Measurements from ENCODE around the gene SMAD6. TPM values are rescaled to one million over a fixed set of nuclear protein-coding genes. Genes with fewer than 3 reads are reported as not detected.

Gene SMAD6
- total and polyA plus RNA-seq, 2 experiments from 2014 or later, result 3.6 to 32.9 TPM

GRCh38 chr15:66700412-66700801, 1.6 kb upstream of the SMAD6 start:
- no peaks in the 10 kb centered on the region for H3F3A ChIP-seq (ENCODE audit: insufficient read depth)
- TF ChIP-seq EZH2 (IDR thresholded peaks at IDR 0.05; ENCODE audit: insufficient read depth, poor library complexity, severe bottlenecking) (no peak), EZH2phosphoT487 (IDR thresholded peaks at IDR 0.05; ENCODE audit: insufficient read depth, low read depth) (no peak)
- no peaks in the 10 kb centered on the region for H3K36me3 ChIP-seq (ENCODE audit: low read depth)
- no peaks in the 10 kb centered on the region for H4K20me1 ChIP-seq (ENCODE audit: insufficient read depth)
- 23 to 25% methylated on average over 13 of the region's 13 CpGs for WGBS, 2 experiments (ENCODE audit: low coverage in 1 of 2, low lambda C conversion rate in 2 of 2, missing lambda C conversion rate in 2 of 2)
- peaks cover 32% of the 10 kb centered on the region for H3K79me2 ChIP-seq (ENCODE audit: insufficient read depth)
- peaks cover 17% of the 10 kb centered on the region for H3K4me1 ChIP-seq (ENCODE audit: insufficient read depth)
- DNase-seq, result no peak
- H3K27ac ChIP-seq, result peak overlapping the region; percentile 20; the same call in 1 of the 2 replicates
- H3K4me2 ChIP-seq (ENCODE audit: unreplicated experiment), result peak overlapping the region; percentile 79
- H3K9me3 ChIP-seq (ENCODE audit: low read depth), result no peaks in the 10 kb centered on the region
- no peaks in the 10 kb centered on the region for H3K9me2 ChIP-seq (ENCODE audit: insufficient read depth)
- in situ Hi-C loops (cut with MboI), result no loop called here
- H3K4me3 ChIP-seq, result peak overlapping the region; percentile 75
- peak overlapping the region; percentile 69 for H3K9ac ChIP-seq
- H3K27me3 ChIP-seq (replicated peaks; ENCODE audit: insufficient read depth), result no peaks in the 10 kb centered on the region
- peak overlapping the region; percentile 79 for H2AFZ ChIP-seq

- peak overlapping the region; percentile 80 for H3K4me2 ChIP-seq (ENCODE audit: unreplicated experiment)
- no peaks in the 10 kb centered on the region for H3K9me2 ChIP-seq (ENCODE audit: insufficient read depth)
- in situ Hi-C loops (cut with MboI), result no loop called here
- 1 to 2% methylated on average over 32 to 61 of the region's 68 CpGs for WGBS, 2 experiments (ENCODE audit: low coverage in 1 of 2, low lambda C conversion rate in 2 of 2, missing lambda C conversion rate in 2 of 2)
- H3K79me2 ChIP-seq (ENCODE audit: insufficient read depth), result peaks cover 37% of the 10 kb centered on the region
- TF ChIP-seq EZH2 (IDR thresholded peaks at IDR 0.05; ENCODE audit: insufficient read depth, poor library complexity, severe bottlenecking) (no peak), EZH2phosphoT487 (IDR thresholded peaks at IDR 0.05; ENCODE audit: insufficient read depth, low read depth) (no peak)
- DNase-seq, result peak; percentile 99
- H3K4me1 ChIP-seq (ENCODE audit: insufficient read depth), result peaks cover 22% of the 10 kb centered on the region
- no peaks in the 10 kb centered on the region for H3F3A ChIP-seq (ENCODE audit: insufficient read depth)
- peak overlapping the region; percentile 81 for H3K4me3 ChIP-seq
- H2AFZ ChIP-seq, result peak overlapping the region; percentile 79
- peak overlapping the region; percentile 91 for H3K27ac ChIP-seq
- H3K9me3 ChIP-seq (ENCODE audit: low read depth), result no peaks in the 10 kb centered on the region
- H3K27me3 ChIP-seq (replicated peaks; ENCODE audit: insufficient read depth), result no peaks in the 10 kb centered on the region
- H3K36me3 ChIP-seq (ENCODE audit: low read depth), result no peaks in the 10 kb centered on the region
- peak overlapping the region; percentile 89 for H3K9ac ChIP-seq
- H4K20me1 ChIP-seq (ENCODE audit: insufficient read depth), result no peaks in the 10 kb centered on the region
These were observed 1.1 kb upstream of the SMAD6 start for GRCh38 chr15:66700802-66701421.

DNA sequence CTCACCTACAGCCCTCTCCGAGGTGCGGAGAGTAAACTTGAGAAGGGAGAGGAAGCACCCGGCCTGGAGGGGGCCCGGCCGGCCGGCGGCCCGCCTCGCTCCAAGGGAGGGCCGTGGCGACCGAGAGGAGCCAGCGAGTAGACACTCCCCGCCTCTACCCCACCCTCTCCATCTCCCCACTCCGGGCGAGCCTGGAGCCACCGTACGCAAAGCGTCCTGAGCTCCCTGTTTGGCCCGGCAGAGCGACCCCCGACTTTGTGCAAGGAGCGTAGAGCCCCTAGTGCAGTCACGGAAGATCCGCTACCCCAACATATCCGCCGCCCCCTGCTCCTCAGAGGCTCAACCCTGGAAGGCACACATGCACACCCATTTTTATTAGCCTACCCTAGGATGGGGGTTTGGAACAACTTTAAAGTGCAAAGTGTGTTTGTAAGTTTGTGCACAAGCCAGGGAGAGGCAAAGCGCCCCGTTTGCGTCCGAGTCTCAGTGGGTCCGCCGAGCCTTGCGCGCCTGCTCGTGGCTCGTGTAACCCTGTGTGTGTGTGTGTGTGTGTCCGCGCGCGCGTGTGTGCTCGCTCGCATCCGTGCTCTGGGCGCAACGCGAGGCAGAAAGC, 508 bp upstream of the SMAD6 start:
- no peak for TF ChIP-seq EZH2phosphoT487 (IDR thresholded peaks at IDR 0.05; ENCODE audit: insufficient read depth, low read depth)
- TF ChIP-seq EZH2 (IDR thresholded peaks at IDR 0.05; ENCODE audit: insufficient read depth, poor library complexity, severe bottlenecking), result no peak
- in situ Hi-C loops (cut with MboI), result no loop called here
- H3K4me3 ChIP-seq, result peak overlapping the region; percentile 81
- no peaks in the 10 kb centered on the region for H4K20me1 ChIP-seq (ENCODE audit: insufficient read depth)
- no peaks in the 10 kb centered on the region for H3K9me2 ChIP-seq (ENCODE audit: insufficient read depth)
- H3K4me1 ChIP-seq (ENCODE audit: insufficient read depth), result peaks cover 28% of the 10 kb centered on the region
- H3K9me3 ChIP-seq (ENCODE audit: low read depth), result no peaks in the 10 kb centered on the region
- peak; percentile 89 for DNase-seq
- no peaks in the 10 kb centered on the region for H3K36me3 ChIP-seq (ENCODE audit: low read depth)
- H3K27ac ChIP-seq, result peak overlapping the region; percentile 91
- H3K27me3 ChIP-seq (replicated peaks; ENCODE audit: insufficient read depth), result no peaks in the 10 kb centered on the region
- peak overlapping the region; percentile 89 for H3K9ac ChIP-seq
- peak overlapping the region; percentile 80 for H3K4me2 ChIP-seq (ENCODE audit: unreplicated experiment)
- peak overlapping the region; percentile 59 for H2AFZ ChIP-seq
- WGBS, 2 experiments (ENCODE audit: low coverage in 1 of 2, low lambda C conversion rate in 2 of 2, missing lambda C conversion rate in 2 of 2), result 1% methylated on average over 46 of the region's 48 CpGs
- no peaks in the 10 kb centered on the region for H3F3A ChIP-seq (ENCODE audit: insufficient read depth)
- peaks cover 43% of the 10 kb centered on the region for H3K79me2 ChIP-seq (ENCODE audit: insufficient read depth)

- H2AFZ ChIP-seq, result no peak overlapping the region
These were observed 927 bp downstream of the SMAD6 start for GRCh38 chr15:66702787-66703539.

More at GRCh38 chr15:66702787-66703539, 927 bp downstream of the SMAD6 start:
- Histone ChIP-seq H3K4me1 (ENCODE audit: insufficient read depth) (peaks cover 41% of the 10 kb centered on the region), H4K20me1 (ENCODE audit: insufficient read depth) (no peaks in the 10 kb centered on the region), H3K27me3 (replicated peaks; ENCODE audit: insufficient read depth) (no peaks in the 10 kb centered on the region), H3K9ac (peak overlapping the region; percentile 89), H3K9me2 (ENCODE audit: insufficient read depth) (no peaks in the 10 kb centered on the region), H3K9me3 (ENCODE audit: low read depth) (no peaks in the 10 kb centered on the region), H3K27ac (peak overlapping the region; percentile 91), H3K79me2 (ENCODE audit: insufficient read depth) (peaks cover 57% of the 10 kb centered on the region), H3K36me3 (ENCODE audit: low read depth) (no peaks in the 10 kb centered on the region), H3K4me2 (ENCODE audit: unreplicated experiment) (peak overlapping the region; percentile 80), H3F3A (ENCODE audit: insufficient read depth) (0 out of 2 replicates have a peak, but pooled peaks cover 8% of the 10 kb centered on the region), H3K4me3 (peak overlapping the region; percentile 81)
- in situ Hi-C loops (cut with MboI), result no loop called here
- 1% methylated on average over 86 of the region's 95 CpGs for WGBS, 2 experiments (ENCODE audit: low coverage in 1 of 2, low lambda C conversion rate in 2 of 2, missing lambda C conversion rate in 2 of 2)
- peak; percentile 65 for DNase-seq
- TF ChIP-seq EZH2phosphoT487 (IDR thresholded peaks at IDR 0.05; ENCODE audit: insufficient read depth, low read depth) (no peak), EZH2 (IDR thresholded peaks at IDR 0.05; ENCODE audit: insufficient read depth, poor library complexity, severe bottlenecking) (no peak)
